ENCODE data around the gene KLHDC3. TPM values are rescaled to one million over a fixed set of nuclear protein-coding genes. Genes with fewer than 3 reads are reported as not detected.

KLHDC3 gene
- total and polyA plus RNA-seq, 2 experiments from 2014 or later = 88.2 to 184 TPM

DNA sequence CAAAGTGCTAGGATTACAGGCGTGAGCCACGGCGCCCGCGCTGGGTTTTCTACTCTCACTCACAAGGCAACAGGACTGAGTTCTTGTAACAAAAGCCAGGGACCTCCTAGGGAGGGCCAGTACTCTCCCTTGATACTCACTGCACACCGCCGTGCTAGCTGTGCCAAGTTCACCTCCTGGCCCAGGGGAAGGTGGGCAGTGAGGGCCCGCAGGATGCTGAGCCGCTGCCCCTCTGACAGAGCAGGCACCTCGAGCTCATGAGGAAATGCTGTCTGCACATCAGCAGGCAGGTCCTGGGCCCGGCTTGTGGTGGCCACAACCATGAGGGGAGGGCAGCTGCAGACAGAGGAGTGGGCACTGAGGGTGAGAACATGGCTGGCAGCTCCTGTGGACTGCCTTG lies 46.8 kb upstream of the KLHDC3 start:
- H3K4me1 ChIP-seq (ENCODE audit: insufficient read depth) = no peaks in the 10 kb centered on the region
- no peaks in the 10 kb centered on the region for H3K27me3 ChIP-seq (ENCODE audit: insufficient read depth)
- Mint-ChIP-seq H3K36me3 (ENCODE audit: low read depth) (peaks cover 3% of the 10 kb centered on the region; the same call in 2 of the 3 replicates), H3K27me3 (ENCODE audit: insufficient read depth, low read depth, poor library complexity) (peaks cover 7% of the 10 kb centered on the region), H3K4me3 (no peak overlapping the region), H3K4me1 (peaks cover 6% of the 10 kb centered on the region; the same call in 2 of the 3 replicates), H3K9me3 (no peaks in the 10 kb centered on the region), H3K27ac (no peak overlapping the region; the same call in 1 of the 2 replicates)
- H3K79me2 ChIP-seq (replicated peaks; ENCODE audit: insufficient read depth) = no peaks in the 10 kb centered on the region
- H3K36me3 ChIP-seq (ENCODE audit: insufficient read depth) = no peaks in the 10 kb centered on the region; the same call in 1 of the 2 replicates
- DNase-seq (ENCODE audit: low spot score) = no peak
- H3F3A ChIP-seq (replicated peaks; ENCODE audit: low read depth) = 0 out of 2 replicates have a peak, but pooled peaks cover 6% of the 10 kb centered on the region
- no peak for ATAC-seq
- no peak overlapping the region for H3K4me3 ChIP-seq
- no peak overlapping the region for H3K4me2 ChIP-seq
- TF ChIP-seq NANOG (IDR thresholded peaks at IDR 0.05; ENCODE audit: borderline replicate concordance) = no peak
- no peak for TF ChIP-seq EZH2phosphoT487 (IDR thresholded peaks at IDR 0.05; ENCODE audit: unreplicated experiment)
- TF ChIP-seq, protein P1, sequence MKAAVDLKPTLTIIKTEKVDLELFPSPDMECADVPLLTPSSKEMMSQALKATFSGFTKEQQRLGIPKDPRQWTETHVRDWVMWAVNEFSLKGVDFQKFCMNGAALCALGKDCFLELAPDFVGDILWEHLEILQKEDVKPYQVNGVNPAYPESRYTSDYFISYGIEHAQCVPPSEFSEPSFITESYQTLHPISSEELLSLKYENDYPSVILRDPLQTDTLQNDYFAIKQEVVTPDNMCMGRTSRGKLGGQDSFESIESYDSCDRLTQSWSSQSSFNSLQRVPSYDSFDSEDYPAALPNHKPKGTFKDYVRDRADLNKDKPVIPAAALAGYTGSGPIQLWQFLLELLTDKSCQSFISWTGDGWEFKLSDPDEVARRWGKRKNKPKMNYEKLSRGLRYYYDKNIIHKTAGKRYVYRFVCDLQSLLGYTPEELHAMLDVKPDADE (IDR thresholded peaks at IDR 0.05) = no peak
- no peak for TF ChIP-seq POLR2AphosphoS5 (IDR thresholded peaks at IDR 0.05; ENCODE audit: low read depth)
- no peak for TF ChIP-seq EZH2 (IDR thresholded peaks at IDR 0.05; ENCODE audit: low read depth, unreplicated experiment)
- TF ChIP-seq, protein P2, sequence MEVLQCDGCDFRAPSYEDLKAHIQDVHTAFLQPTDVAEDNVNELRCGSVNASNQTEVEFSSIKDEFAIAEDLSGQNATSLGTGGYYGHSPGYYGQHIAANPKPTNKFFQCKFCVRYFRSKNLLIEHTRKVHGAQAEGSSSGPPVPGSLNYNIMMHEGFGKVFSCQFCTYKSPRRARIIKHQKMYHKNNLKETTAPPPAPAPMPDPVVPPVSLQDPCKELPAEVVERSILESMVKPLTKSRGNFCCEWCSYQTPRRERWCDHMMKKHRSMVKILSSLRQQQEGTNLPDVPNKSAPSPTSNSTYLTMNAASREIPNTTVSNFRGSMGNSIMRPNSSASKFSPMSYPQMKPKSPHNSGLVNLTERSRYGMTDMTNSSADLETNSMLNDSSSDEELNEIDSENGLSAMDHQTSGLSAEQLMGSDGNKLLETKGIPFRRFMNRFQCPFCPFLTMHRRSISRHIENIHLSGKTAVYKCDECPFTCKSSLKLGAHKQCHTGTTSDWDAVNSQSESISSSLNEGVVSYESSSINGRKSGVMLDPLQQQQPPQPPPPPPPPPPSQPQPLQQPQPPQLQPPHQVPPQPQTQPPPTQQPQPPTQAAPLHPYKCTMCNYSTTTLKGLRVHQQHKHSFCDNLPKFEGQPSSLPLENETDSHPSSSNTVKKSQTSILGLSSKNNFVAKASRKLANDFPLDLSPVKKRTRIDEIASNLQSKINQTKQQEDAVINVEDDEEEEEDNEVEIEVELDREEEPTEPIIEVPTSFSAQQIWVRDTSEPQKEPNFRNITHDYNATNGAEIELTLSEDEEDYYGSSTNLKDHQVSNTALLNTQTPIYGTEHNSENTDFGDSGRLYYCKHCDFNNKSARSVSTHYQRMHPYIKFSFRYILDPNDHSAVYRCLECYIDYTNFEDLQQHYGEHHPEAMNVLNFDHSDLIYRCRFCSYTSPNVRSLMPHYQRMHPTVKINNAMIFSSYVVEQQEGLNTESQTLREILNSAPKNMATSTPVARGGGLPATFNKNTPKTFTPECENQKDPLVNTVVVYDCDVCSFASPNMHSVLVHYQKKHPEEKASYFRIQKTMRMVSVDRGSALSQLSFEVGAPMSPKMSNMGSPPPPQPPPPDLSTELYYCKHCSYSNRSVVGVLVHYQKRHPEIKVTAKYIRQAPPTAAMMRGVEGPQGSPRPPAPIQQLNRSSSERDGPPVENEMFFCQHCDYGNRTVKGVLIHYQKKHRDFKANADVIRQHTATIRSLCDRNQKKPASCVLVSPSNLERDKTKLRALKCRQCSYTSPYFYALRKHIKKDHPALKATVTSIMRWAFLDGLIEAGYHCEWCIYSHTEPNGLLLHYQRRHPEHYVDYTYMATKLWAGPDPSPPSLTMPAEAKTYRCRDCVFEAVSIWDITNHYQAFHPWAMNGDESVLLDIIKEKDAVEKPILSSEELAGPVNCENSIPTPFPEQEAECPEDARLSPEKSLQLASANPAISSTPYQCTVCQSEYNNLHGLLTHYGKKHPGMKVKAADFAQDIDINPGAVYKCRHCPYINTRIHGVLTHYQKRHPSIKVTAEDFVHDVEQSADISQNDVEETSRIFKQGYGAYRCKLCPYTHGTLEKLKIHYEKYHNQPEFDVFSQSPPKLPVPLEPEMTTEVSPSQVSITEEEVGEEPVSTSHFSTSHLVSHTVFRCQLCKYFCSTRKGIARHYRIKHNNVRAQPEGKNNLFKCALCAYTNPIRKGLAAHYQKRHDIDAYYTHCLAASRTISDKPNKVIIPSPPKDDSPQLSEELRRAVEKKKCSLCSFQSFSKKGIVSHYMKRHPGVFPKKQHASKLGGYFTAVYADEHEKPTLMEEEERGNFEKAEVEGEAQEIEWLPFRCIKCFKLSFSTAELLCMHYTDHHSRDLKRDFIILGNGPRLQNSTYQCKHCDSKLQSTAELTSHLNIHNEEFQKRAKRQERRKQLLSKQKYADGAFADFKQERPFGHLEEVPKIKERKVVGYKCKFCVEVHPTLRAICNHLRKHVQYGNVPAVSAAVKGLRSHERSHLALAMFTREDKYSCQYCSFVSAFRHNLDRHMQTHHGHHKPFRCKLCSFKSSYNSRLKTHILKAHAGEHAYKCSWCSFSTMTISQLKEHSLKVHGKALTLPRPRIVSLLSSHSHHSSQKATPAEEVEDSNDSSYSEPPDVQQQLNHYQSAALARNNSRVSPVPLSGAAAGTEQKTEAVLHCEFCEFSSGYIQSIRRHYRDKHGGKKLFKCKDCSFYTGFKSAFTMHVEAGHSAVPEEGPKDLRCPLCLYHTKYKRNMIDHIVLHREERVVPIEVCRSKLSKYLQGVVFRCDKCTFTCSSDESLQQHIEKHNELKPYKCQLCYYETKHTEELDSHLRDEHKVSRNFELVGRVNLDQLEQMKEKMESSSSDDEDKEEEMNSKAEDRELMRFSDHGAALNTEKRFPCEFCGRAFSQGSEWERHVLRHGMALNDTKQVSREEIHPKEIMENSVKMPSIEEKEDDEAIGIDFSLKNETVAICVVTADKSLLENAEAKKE (CRISPR knock-in tag; IDR thresholded peaks at IDR 0.05) = no peak
- TF ChIP-seq, protein P3, sequence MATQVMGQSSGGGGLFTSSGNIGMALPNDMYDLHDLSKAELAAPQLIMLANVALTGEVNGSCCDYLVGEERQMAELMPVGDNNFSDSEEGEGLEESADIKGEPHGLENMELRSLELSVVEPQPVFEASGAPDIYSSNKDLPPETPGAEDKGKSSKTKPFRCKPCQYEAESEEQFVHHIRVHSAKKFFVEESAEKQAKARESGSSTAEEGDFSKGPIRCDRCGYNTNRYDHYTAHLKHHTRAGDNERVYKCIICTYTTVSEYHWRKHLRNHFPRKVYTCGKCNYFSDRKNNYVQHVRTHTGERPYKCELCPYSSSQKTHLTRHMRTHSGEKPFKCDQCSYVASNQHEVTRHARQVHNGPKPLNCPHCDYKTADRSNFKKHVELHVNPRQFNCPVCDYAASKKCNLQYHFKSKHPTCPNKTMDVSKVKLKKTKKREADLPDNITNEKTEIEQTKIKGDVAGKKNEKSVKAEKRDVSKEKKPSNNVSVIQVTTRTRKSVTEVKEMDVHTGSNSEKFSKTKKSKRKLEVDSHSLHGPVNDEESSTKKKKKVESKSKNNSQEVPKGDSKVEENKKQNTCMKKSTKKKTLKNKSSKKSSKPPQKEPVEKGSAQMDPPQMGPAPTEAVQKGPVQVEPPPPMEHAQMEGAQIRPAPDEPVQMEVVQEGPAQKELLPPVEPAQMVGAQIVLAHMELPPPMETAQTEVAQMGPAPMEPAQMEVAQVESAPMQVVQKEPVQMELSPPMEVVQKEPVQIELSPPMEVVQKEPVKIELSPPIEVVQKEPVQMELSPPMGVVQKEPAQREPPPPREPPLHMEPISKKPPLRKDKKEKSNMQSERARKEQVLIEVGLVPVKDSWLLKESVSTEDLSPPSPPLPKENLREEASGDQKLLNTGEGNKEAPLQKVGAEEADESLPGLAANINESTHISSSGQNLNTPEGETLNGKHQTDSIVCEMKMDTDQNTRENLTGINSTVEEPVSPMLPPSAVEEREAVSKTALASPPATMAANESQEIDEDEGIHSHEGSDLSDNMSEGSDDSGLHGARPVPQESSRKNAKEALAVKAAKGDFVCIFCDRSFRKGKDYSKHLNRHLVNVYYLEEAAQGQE (IDR thresholded peaks at IDR 0.05; ENCODE audit: unreplicated experiment) = no peak
- TF ChIP-seq CREB1 (CRISPR knock-in tag; IDR thresholded peaks at IDR 0.05; ENCODE audit: low read depth) = no peak
- TF ChIP-seq ZNF114 (CRISPR knock-in tag; IDR thresholded peaks at IDR 0.05) = no peak
- no peak for TF ChIP-seq JUNB (IDR thresholded peaks at IDR 0.05; ENCODE audit: unreplicated experiment)
- no peak for TF ChIP-seq STAT1 (IDR thresholded peaks at IDR 0.05; ENCODE audit: unreplicated experiment)
- TF ChIP-seq ZNF331 (CRISPR knock-in tag; IDR thresholded peaks at IDR 0.05; ENCODE audit: low read depth) = no peak
- TF ChIP-seq, protein P4, sequence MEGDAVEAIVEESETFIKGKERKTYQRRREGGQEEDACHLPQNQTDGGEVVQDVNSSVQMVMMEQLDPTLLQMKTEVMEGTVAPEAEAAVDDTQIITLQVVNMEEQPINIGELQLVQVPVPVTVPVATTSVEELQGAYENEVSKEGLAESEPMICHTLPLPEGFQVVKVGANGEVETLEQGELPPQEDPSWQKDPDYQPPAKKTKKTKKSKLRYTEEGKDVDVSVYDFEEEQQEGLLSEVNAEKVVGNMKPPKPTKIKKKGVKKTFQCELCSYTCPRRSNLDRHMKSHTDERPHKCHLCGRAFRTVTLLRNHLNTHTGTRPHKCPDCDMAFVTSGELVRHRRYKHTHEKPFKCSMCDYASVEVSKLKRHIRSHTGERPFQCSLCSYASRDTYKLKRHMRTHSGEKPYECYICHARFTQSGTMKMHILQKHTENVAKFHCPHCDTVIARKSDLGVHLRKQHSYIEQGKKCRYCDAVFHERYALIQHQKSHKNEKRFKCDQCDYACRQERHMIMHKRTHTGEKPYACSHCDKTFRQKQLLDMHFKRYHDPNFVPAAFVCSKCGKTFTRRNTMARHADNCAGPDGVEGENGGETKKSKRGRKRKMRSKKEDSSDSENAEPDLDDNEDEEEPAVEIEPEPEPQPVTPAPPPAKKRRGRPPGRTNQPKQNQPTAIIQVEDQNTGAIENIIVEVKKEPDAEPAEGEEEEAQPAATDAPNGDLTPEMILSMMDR (conservative IDR thresholded peaks at IDR 0.05; ENCODE audit: low read depth in 2 of 2) = no peak
- H3K9me2 ChIP-seq (ENCODE audit: insufficient read depth) = no peaks in the 10 kb centered on the region
- no peak overlapping the region for H3K27ac ChIP-seq (ENCODE audit: low read depth)
- no peak overlapping the region for H2AFZ ChIP-seq
- no peaks in the 10 kb centered on the region for H4K20me1 ChIP-seq (replicated peaks; ENCODE audit: insufficient read depth)
